NCI-H128 (cell line): ENCODE data around the gene ARFRP1.
"Not testable (repeated sequence)": the region's sequence is repeated elsewhere in the genome, so short reads cannot be mapped to it uniquely, and the experiment has no call there.

Source experiments
- DNase-seq: peaks from one replicate; lab custom pipeline; 2025; ENCODE audit not compliant: unreplicated experiment; lab: John Stamatoyannopoulos, UW

ARFRP1 gene

GRCh38 chr20:63678667-63679465 lies 28.9 kb downstream of the ARFRP1 start:
- no peak for DNase-seq

- DNase-seq: no peak
Measured at GRCh38 chr20:63678071-63678470, 29.7 kb downstream of the ARFRP1 start.

- DNase-seq: no peak
Measured at GRCh38 chr20:63675681-63676368, 32.0 kb downstream of the ARFRP1 start.

- no peak for DNase-seq
Measured at GRCh38 chr20:63673951-63674350, 33.8 kb downstream of the ARFRP1 start.

GRCh38 chr20:63672666-63673065 lies 35.1 kb downstream of the ARFRP1 start:
- no peak for DNase-seq

- DNase-seq: not testable (repeated sequence)
Measured at GRCh38 chr20:63671695-63672094, 36.1 kb downstream of the ARFRP1 start.

- DNase-seq: no peak
Measured at GRCh38 chr20:63668351-63668750, 39.4 kb downstream of the ARFRP1 start.

- DNase-seq: no peak
Measured at GRCh38 chr20:63667858-63668257, 39.9 kb downstream of the ARFRP1 start.

GRCh38 chr20:63665708-63666107 lies 42.1 kb downstream of the ARFRP1 start:
- DNase-seq: no peak

GRCh38 chr20:63664861-63665594 lies 42.7 kb downstream of the ARFRP1 start:
- no peak for DNase-seq

- no peak for DNase-seq
Measured at GRCh38 chr20:63664143-63664851, 43.5 kb downstream of the ARFRP1 start.

GRCh38 chr20:63663332-63664066 lies 44.3 kb downstream of the ARFRP1 start:
- no peak for DNase-seq

GRCh38 chr20:63662813-63663189 lies 45.0 kb downstream of the ARFRP1 start:
- DNase-seq: no peak

GRCh38 chr20:63661959-63662812 lies 45.6 kb downstream of the ARFRP1 start:
- DNase-seq: no peak

GRCh38 chr20:63661108-63661507 lies 46.7 kb downstream of the ARFRP1 start:
- DNase-seq: no peak

- DNase-seq: no peak
Measured at GRCh38 chr20:63660622-63661021, 47.2 kb downstream of the ARFRP1 start.

- DNase-seq: not testable (repeated sequence)
Measured at GRCh38 chr20:63660174-63660573, 47.6 kb downstream of the ARFRP1 start.

GRCh38 chr20:63659370-63659769 lies 48.4 kb downstream of the ARFRP1 start:
- DNase-seq: no peak

GRCh38 chr20:63658749-63659187 lies 49.0 kb downstream of the ARFRP1 start:
- no peak for DNase-seq
